ENCODE measurements around the gene PHOX2B. TPM values are rescaled to one million over a fixed set of nuclear protein-coding genes. Genes with fewer than 3 reads are reported as not detected.

Gene PHOX2B
- total RNA-seq: not detected in 2 replicates

GRCh38 chr4:41748571-41749475, at the start of gene PHOX2B:
Gene PHOX2B (minus strand): TSS chr4:41748725. CDS start chr4:41748610, 115 bp downstream.

Other genes with a start within 250 kb of the PHOX2B start
- gene LIMCH1, start 210.6 kb downstream of the PHOX2B start, total RNA-seq: 1.4 and 3.3 TPM in 2 replicates
- gene TMEM33, start 186.7 kb upstream of the PHOX2B start, total RNA-seq: 49.5 and 60.3 TPM in 2 replicates
- gene DCAF4L1, start 233.0 kb upstream of the PHOX2B start, total RNA-seq: 0.11 and 0.12 TPM in 2 replicates
- 101 and 104 TPM in 2 replicates for gene SLC30A9, start 241.8 kb upstream of the PHOX2B start, total RNA-seq